ENCODE results near the gene PAM16. TPM values are rescaled to one million over a fixed set of nuclear protein-coding genes. Genes with fewer than 3 reads are reported as not detected.
A peak's percentile ranks its signal among the peaks of the same experiment; 100 is the strongest.

Gene PAM16
- polyA plus RNA-seq, 4 donors: 21.4 to 32.2 (median 22.6) TPM

- no peak for DNase-seq (ENCODE audit: low read depth in 4 of 4, low spot score in 3 of 4)
Observed at GRCh38 chr16:4322121-4323052, 28.7 kb downstream of the PAM16 start.

GRCh38 chr16:4321286-4322120 is 29.6 kb downstream of the PAM16 start:
- DNase-seq (ENCODE audit: low read depth in 4 of 4, low spot score in 3 of 4): no peak

- DNase-seq (ENCODE audit: low read depth in 4 of 4, low spot score in 3 of 4): no peak
Observed at GRCh38 chr16:4320571-4321137, 30.5 kb downstream of the PAM16 start.

GRCh38 chr16:4319454-4320421 is 31.4 kb downstream of the PAM16 start:
- DNase-seq (ENCODE audit: low read depth in 4 of 4, low spot score in 3 of 4): no peak

GRCh38 chr16:4318967-4319366 is 32.2 kb downstream of the PAM16 start:
- DNase-seq (ENCODE audit: low read depth in 4 of 4, low spot score in 3 of 4): no peak

GRCh38 chr16:4318451-4318910 is 32.6 kb downstream of the PAM16 start:
- no peak for DNase-seq (ENCODE audit: low read depth in 4 of 4, low spot score in 3 of 4)

GRCh38 chr16:4317532-4318450 is 33.3 kb downstream of the PAM16 start:
- DNase-seq (ENCODE audit: low read depth in 4 of 4, low spot score in 3 of 4): no peak

- DNase-seq (ENCODE audit: low read depth in 4 of 4, low spot score in 3 of 4): no peak
Observed at GRCh38 chr16:4316864-4317531, 34.1 kb downstream of the PAM16 start.

GRCh38 chr16:4316108-4316863 is 34.8 kb downstream of the PAM16 start:
- DNase-seq (ENCODE audit: low read depth in 4 of 4, low spot score in 3 of 4): no peak

- peak in 1 of 4 donors; percentile 80 for DNase-seq (ENCODE audit: low read depth in 4 of 4, low spot score in 3 of 4)
Observed at GRCh38 chr16:4315186-4316107, 35.7 kb downstream of the PAM16 start, which contains the start of gene GLIS2. GLIS2 (plus strand) TSS chr16:4316067; CDS start chr16:4332281, 16,214 bp downstream.

GRCh38 chr16:4314532-4315185 is 36.5 kb downstream of the PAM16 start:
- DNase-seq (ENCODE audit: low read depth in 4 of 4, low spot score in 3 of 4): no peak

- no peak for DNase-seq (ENCODE audit: low read depth in 4 of 4, low spot score in 3 of 4)
Observed at GRCh38 chr16:4313563-4314531, 37.3 kb downstream of the PAM16 start.

- DNase-seq (ENCODE audit: low read depth in 4 of 4, low spot score in 3 of 4): no peak
Observed at GRCh38 chr16:4309833-4310266, 41.3 kb downstream of the PAM16 start.

GRCh38 chr16:4309102-4309832 is 41.9 kb downstream of the PAM16 start:
- DNase-seq (ENCODE audit: low read depth in 4 of 4, low spot score in 3 of 4): no peak
